ENCODE results near the gene GPR137B.

DNA sequence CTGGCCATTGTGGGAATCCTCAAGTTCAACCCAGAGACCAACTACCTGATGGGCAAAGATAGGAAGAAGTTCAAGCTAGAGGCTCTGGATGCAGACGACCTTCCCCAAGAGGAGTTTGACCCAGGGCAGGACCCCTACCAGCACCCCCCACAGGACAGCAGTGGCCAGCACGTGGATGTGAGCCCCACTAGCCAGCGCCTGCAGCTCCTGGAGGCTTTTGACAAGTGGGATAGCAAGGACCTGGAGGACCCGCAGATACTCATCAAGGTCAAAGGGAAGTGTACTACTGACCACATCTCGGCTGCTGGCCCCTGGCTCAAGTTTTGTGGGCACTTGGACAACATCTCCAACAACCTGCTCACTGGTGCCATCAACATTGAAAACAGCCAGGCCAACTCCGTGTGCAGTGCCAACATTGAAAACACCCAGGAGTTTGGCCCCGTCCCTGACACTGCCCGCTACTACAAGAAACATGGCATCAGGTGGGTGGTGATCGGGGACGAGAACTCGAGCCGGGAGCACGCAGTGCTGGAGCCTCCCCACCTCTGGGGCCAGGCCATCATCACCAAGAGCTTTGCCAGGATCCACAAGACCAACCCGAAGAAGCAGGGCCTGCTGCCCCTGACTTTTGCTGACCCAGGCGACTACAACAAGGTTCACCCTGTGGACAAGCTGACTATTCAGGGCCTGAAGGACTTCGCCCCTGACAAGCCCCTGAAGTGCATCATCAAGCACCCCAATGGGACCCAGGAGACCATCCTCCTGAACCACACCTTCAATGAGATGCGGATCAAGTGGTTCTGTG, 30.6 kb upstream of the GPR137B start:
- TF ChIP-seq, protein P1, sequence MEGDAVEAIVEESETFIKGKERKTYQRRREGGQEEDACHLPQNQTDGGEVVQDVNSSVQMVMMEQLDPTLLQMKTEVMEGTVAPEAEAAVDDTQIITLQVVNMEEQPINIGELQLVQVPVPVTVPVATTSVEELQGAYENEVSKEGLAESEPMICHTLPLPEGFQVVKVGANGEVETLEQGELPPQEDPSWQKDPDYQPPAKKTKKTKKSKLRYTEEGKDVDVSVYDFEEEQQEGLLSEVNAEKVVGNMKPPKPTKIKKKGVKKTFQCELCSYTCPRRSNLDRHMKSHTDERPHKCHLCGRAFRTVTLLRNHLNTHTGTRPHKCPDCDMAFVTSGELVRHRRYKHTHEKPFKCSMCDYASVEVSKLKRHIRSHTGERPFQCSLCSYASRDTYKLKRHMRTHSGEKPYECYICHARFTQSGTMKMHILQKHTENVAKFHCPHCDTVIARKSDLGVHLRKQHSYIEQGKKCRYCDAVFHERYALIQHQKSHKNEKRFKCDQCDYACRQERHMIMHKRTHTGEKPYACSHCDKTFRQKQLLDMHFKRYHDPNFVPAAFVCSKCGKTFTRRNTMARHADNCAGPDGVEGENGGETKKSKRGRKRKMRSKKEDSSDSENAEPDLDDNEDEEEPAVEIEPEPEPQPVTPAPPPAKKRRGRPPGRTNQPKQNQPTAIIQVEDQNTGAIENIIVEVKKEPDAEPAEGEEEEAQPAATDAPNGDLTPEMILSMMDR (conservative IDR thresholded peaks at IDR 0.05; ENCODE audit: low read depth, low read length), result no peak
- TF ChIP-seq EZH2 (IDR thresholded peaks at IDR 0.05; ENCODE audit: borderline replicate concordance, low read depth, low read length, poor library complexity, severe bottlenecking), result no peak

Data from A673 (cell line).